Stimulated activated CD4-positive, alpha-beta T cell treated with anti-CD3 and anti-CD28 coated beads, TNF-alpha, amount 100 ng/mL, for 48 hours (primary cell): ENCODE measurements around the gene TAS1R3.

ENCODE experiments used
- DNase-seq, 3 donors: peaks; one replicate each; pipeline ENCODE4 v3.0.0-alpha.2; 2020; ENCODE audit warnings: low read depth in 3 of 3

Gene TAS1R3

GRCh38 chr1:1331068-1331965 is at the start of gene TAS1R3:
Gene TAS1R3, plus strand, starts transcription at chr1:1331280. Its CDS starts 66 bp downstream, at chr1:1331346.
- DNase-seq, result no peak

GRCh38 chr1:1281533-1282321 is 49.4 kb upstream of the TAS1R3 start:
- no peak for DNase-seq

GRCh38 chr1:1282998-1283397 is 48.1 kb upstream of the TAS1R3 start:
- DNase-seq, result peak in 1 of 3 donors; percentile 43

- no peak for DNase-seq
Observed at GRCh38 chr1:1283821-1284220, 47.3 kb upstream of the TAS1R3 start.

GRCh38 chr1:1284221-1285101 is 46.6 kb upstream of the TAS1R3 start:
- no peak for DNase-seq

GRCh38 chr1:1285102-1285571 is 45.9 kb upstream of the TAS1R3 start:
- DNase-seq, result no peak

- no peak for DNase-seq
Observed at GRCh38 chr1:1285611-1286311, 45.3 kb upstream of the TAS1R3 start.

GRCh38 chr1:1286313-1287261 is 44.5 kb upstream of the TAS1R3 start:
- no peak for DNase-seq

GRCh38 chr1:1287288-1288110 is 43.6 kb upstream of the TAS1R3 start:
- DNase-seq, result no peak

GRCh38 chr1:1290238-1290731 is 40.8 kb upstream of the TAS1R3 start:
- DNase-seq, result no peak

- DNase-seq, result no peak
Observed at GRCh38 chr1:1291023-1291528, 40.0 kb upstream of the TAS1R3 start.

- DNase-seq, result peak in 1 of 3 donors; percentile 40
Observed at GRCh38 chr1:1291548-1292441, 39.3 kb upstream of the TAS1R3 start.

GRCh38 chr1:1292442-1292779 is 38.7 kb upstream of the TAS1R3 start:
- no peak for DNase-seq

- no peak for DNase-seq
Observed at GRCh38 chr1:1292851-1293250, 38.2 kb upstream of the TAS1R3 start.

GRCh38 chr1:1293263-1294249 is 37.5 kb upstream of the TAS1R3 start:
- DNase-seq, result no peak

- DNase-seq, result no peak
Observed at GRCh38 chr1:1294250-1294890, 36.7 kb upstream of the TAS1R3 start.
